HL-60 (cell line): ENCODE data around the gene CTNND1.

ENCODE experiments used
- DNase-seq, 2 experiments: peaks; one replicate each; pipeline ENCODE4 v3.0.0-alpha.2; 2010 to 2020; ENCODE audit warnings: low read depth in 1 of 2, low spot score in 1 of 2
- H3K27ac ChIP-seq: fragments of 250-450 bp; sonication (Bioruptor Pico); replicated peaks from 2 replicates; pipeline ENCODE4 v1.5.1; 2020; ENCODE audit warnings: mild to moderate bottlenecking, moderate library complexity
- H3K27me3 ChIP-seq: fragments of 250-450 bp; sonication (Bioruptor Pico); 2 replicates; pipeline ENCODE4 v1.5.1; 2021; ENCODE audit warnings: mild to moderate bottlenecking, moderate library complexity; ENCODE audit not compliant: insufficient read depth, poor library complexity, severe bottlenecking
- H3K4me3 ChIP-seq: replicated peaks from 2 replicates; pipeline ENCODE4 v1.5.1; 2011; ENCODE audit warnings: mild to moderate bottlenecking, control low read depth, low read length; ENCODE audit not compliant: insufficient read depth
- GABPA ChIP-seq: IDR thresholded peaks from 2 replicates; pipeline ENCODE4 v1.6.1; 2012; ENCODE audit warnings: low read depth
- POLR2AphosphoS5 ChIP-seq: IDR thresholded peaks from 2 replicates; pipeline ENCODE4 v1.6.1; 2012; ENCODE audit warnings: low read depth
- SPI1 ChIP-seq: IDR thresholded peaks from 2 replicates; pipeline ENCODE4 v1.6.1; 2012; ENCODE audit warnings: low read depth, mild to moderate bottlenecking, borderline replicate concordance
- TF ChIP-seq, protein P1 (sequence below): IDR thresholded peaks from one replicate; pipeline ENCODE4 v1.5.1; 2011; ENCODE audit warnings: low read length, control low read depth, inconsistent platforms; ENCODE audit not compliant: insufficient read depth
- TF ChIP-seq, protein P2 (sequence below): IDR thresholded peaks from 2 replicates; pipeline ENCODE4 v1.6.1; 2012; ENCODE audit warnings: low read depth; ENCODE audit not compliant: insufficient replicate concordance

CTNND1 gene

DNA sequence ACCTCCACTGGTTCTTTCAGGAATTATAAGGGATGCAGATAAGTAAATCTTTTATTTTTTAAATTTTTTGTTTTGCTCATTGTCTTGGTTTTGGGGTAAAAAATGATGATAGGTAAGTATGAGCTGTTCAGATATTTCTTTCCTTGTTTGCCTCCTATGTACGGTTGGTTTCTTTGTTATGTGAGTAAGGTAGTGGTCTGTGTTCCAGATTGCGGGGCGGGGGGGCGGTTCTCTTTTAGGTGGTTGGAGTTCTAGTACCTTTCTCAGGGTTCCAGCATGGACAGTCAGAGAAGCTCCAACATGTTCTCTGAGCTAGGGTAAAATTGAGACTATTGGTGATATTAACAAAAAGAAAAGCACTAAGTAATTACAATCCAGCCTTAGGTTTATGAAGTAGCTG is 2.4 kb downstream of the CTNND1 start:
- TF ChIP-seq, protein P1, sequence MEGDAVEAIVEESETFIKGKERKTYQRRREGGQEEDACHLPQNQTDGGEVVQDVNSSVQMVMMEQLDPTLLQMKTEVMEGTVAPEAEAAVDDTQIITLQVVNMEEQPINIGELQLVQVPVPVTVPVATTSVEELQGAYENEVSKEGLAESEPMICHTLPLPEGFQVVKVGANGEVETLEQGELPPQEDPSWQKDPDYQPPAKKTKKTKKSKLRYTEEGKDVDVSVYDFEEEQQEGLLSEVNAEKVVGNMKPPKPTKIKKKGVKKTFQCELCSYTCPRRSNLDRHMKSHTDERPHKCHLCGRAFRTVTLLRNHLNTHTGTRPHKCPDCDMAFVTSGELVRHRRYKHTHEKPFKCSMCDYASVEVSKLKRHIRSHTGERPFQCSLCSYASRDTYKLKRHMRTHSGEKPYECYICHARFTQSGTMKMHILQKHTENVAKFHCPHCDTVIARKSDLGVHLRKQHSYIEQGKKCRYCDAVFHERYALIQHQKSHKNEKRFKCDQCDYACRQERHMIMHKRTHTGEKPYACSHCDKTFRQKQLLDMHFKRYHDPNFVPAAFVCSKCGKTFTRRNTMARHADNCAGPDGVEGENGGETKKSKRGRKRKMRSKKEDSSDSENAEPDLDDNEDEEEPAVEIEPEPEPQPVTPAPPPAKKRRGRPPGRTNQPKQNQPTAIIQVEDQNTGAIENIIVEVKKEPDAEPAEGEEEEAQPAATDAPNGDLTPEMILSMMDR, result no peak
- TF ChIP-seq POLR2AphosphoS5 (no peak), SPI1 (no peak), GABPA (no peak)
- TF ChIP-seq, protein P2, sequence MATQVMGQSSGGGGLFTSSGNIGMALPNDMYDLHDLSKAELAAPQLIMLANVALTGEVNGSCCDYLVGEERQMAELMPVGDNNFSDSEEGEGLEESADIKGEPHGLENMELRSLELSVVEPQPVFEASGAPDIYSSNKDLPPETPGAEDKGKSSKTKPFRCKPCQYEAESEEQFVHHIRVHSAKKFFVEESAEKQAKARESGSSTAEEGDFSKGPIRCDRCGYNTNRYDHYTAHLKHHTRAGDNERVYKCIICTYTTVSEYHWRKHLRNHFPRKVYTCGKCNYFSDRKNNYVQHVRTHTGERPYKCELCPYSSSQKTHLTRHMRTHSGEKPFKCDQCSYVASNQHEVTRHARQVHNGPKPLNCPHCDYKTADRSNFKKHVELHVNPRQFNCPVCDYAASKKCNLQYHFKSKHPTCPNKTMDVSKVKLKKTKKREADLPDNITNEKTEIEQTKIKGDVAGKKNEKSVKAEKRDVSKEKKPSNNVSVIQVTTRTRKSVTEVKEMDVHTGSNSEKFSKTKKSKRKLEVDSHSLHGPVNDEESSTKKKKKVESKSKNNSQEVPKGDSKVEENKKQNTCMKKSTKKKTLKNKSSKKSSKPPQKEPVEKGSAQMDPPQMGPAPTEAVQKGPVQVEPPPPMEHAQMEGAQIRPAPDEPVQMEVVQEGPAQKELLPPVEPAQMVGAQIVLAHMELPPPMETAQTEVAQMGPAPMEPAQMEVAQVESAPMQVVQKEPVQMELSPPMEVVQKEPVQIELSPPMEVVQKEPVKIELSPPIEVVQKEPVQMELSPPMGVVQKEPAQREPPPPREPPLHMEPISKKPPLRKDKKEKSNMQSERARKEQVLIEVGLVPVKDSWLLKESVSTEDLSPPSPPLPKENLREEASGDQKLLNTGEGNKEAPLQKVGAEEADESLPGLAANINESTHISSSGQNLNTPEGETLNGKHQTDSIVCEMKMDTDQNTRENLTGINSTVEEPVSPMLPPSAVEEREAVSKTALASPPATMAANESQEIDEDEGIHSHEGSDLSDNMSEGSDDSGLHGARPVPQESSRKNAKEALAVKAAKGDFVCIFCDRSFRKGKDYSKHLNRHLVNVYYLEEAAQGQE, result no peak
- DNase-seq, result no peak
- no peak overlapping the region for H3K4me3 ChIP-seq
- H3K27ac ChIP-seq, result no peak overlapping the region
- H3K27me3 ChIP-seq, result no peaks in the 10 kb centered on the region

DNA sequence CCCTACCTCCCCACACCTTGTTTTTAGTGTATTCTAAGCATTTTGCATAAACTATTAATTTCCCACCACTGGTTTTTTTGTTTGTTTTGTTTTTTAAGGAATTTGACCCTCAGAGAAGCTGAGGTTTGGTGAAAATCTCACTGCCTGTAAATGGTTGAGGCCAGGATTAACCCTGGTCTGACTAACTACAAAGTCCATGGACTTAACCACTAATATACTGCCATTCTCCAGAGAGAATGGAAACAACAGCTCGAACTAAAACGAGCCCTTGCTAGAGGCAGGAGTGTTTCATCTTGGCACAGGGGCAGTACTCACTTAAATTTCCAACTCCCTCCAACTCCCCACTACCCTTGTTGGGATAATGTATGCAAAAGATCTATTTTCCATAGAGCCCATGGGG is 3.0 kb downstream of the CTNND1 start:
- TF ChIP-seq, protein P2, result no peak
- TF ChIP-seq SPI1 (no peak), POLR2AphosphoS5 (no peak), GABPA (no peak)
- TF ChIP-seq, protein P1, result no peak
- no peak for DNase-seq
- Histone ChIP-seq H3K27me3 (no peaks in the 10 kb centered on the region), H3K4me3 (no peak overlapping the region), H3K27ac (no peak overlapping the region)

DNA sequence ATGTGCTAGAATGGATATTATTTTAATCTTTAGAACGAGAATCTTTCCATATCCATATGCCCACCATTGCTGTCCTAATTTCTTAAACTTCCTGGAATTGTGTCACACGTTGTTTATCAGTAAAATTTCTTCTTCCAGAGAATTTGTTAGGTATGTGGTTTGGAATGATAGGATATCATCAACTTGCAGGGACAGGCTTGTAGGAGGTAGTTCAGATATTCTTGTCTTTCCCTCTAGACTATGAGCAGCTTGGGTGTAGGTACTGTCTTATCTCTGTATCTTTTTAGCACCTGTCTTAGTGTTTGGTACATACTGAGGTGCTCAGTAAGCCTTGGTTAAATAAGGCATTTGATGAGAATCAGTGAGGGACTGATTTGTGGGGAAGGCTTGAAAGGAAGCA is 3.4 kb downstream of the CTNND1 start:
- no peak for DNase-seq
- no peak overlapping the region for H3K4me3 ChIP-seq
- no peaks in the 10 kb centered on the region for H3K27me3 ChIP-seq
- no peak for TF ChIP-seq SPI1
- H3K27ac ChIP-seq, result no peak overlapping the region

DNA sequence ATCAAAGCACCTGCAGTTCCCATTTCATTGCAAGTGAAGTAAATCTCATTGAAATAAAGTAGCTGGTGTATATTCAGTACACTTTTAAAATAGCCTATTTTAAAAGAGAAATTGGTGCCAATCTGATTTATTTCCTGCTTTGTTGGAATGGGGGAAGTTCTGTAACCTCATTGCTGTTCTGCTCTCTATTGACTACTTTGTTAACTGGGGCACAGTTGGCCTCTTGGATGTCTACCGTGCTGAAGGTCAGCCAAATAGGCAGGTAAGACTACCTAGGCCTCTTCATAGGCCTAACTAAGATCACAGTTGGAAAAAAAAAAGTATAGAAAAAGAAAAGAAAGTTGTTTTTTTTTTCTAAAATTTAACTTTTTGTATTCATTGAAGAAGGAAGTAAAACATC is 9.2 kb downstream of the CTNND1 start:
- no peak overlapping the region for H3K27ac ChIP-seq
- H3K4me3 ChIP-seq, result no peak overlapping the region
- H3K27me3 ChIP-seq, result no peaks in the 10 kb centered on the region

More for the DNA sequence above, 9.2 kb downstream of the CTNND1 start:
- DNase-seq, result no peak
- TF ChIP-seq GABPA (no peak), SPI1 (no peak), POLR2AphosphoS5 (no peak)
- TF ChIP-seq, protein P1, result no peak
- TF ChIP-seq, protein P2, result no peak
